ENCODE results near the gene CALM1. TPM values are rescaled to one million over a fixed set of nuclear protein-coding genes. Genes with fewer than 3 reads are reported as not detected.

The CALM1 gene
- total and polyA plus RNA-seq, 7 donors: 404 to 889 (median 722) TPM

DNA sequence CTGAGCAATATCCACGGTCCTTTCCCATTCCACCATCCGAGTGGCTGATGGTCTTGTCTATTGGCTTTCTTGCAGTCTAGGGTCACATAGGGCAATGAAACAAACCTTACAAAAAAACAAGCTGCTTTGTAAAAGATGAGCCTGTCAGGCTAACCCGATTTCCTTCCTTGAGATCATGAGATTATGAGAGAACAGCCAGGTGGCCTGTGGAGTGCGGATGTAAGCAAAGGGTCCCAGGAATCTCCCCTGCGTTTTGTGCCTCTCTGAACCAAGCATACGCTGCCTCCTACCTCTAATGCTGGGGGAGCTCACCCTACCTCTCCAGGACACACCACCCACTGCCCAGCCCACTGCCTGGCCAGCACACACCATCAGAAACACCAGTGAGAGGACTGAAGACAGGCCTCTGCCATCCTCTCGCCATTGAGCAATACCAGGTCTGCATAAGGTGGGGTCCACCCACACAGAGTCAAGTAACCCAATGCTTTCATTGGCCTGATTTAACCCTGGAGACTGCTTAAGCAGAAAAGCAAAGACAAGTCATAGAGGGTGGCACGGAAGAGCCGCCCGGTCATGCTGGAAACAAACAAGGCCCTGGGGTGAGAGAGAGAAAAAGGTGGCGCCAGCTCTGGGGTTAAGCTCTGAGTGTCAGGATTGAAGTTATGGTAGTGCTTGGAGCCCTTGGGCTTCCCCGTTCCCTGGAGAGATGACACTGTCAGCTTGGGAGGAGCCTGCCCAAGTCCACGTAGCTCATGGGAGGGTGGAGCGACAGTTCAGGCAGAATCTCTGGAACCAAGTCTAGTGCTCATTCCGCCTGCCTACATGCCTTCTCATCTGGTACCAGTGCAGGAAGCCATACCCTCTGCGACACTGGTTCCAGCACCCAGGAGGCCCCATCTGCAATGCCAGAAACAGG, 46.6 kb downstream of the CALM1 start:
- Histone ChIP-seq H3K27me3 (no peaks in the 10 kb centered on the region), H3K4me1 (no peaks in the 10 kb centered on the region), H3K4me3 (no peak overlapping the region), H3K27ac (no peak overlapping the region), H3K36me3 (no peaks in the 10 kb centered on the region), H3K9me3 (peaks cover 0 to 6% (median 0%) of the 10 kb centered on the region in 4 donors)
- TF ChIP-seq POLR2A (IDR thresholded peaks at IDR 0.05) (no peak), POLR2AphosphoS5 (IDR thresholded peaks at IDR 0.05) (no peak), EP300 (IDR thresholded peaks at IDR 0.05) (no peak)
- TF ChIP-seq, protein P1, sequence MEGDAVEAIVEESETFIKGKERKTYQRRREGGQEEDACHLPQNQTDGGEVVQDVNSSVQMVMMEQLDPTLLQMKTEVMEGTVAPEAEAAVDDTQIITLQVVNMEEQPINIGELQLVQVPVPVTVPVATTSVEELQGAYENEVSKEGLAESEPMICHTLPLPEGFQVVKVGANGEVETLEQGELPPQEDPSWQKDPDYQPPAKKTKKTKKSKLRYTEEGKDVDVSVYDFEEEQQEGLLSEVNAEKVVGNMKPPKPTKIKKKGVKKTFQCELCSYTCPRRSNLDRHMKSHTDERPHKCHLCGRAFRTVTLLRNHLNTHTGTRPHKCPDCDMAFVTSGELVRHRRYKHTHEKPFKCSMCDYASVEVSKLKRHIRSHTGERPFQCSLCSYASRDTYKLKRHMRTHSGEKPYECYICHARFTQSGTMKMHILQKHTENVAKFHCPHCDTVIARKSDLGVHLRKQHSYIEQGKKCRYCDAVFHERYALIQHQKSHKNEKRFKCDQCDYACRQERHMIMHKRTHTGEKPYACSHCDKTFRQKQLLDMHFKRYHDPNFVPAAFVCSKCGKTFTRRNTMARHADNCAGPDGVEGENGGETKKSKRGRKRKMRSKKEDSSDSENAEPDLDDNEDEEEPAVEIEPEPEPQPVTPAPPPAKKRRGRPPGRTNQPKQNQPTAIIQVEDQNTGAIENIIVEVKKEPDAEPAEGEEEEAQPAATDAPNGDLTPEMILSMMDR (IDR thresholded peaks at IDR 0.05): no peak
- WGBS, 2 donors: 72 to 88% methylated on average over 16 of the region's 16 CpGs
- no peak for DNase-seq
- intact Hi-C loops (cut with DNase I): no loop called here

DNA sequence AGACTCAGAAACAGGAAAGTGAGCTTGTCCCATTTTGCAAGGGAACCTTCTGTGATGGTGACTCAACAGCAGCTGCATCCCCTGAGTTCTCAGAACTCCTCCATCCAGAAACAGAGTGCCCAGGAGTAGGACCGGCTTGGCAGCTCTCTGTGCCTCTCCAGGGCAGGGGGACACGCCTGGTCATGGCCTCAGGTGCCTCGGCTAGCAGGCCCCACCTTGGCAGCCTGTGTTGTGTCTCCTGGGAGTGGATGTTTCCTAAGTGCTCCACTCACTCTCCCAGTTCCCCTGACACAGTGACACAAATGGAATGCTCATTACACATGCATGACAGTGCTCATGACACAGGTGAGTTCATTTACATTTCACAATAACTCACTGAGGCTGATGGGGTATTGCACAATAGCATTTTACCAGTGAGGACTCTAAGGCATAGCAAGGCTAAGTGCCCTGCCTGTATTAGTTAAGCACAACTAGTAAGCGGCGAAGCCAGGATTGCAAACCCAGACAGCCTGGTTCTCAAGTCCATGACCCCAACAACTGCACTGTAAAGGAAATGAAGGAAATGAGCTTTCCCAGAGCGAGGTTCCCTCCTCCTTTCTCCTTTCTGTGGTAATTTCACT, 47.4 kb downstream of the CALM1 start:
- Histone ChIP-seq H3K27me3 (no peaks in the 10 kb centered on the region), H3K4me3 (no peak overlapping the region), H3K27ac (no peak overlapping the region), H3K4me1 (no peaks in the 10 kb centered on the region), H3K36me3 (no peaks in the 10 kb centered on the region), H3K9me3 (peaks cover 0 to 6% (median 0%) of the 10 kb centered on the region in 4 donors)
- intact Hi-C loops (cut with DNase I): no loop called here
- TF ChIP-seq EP300 (IDR thresholded peaks at IDR 0.05) (no peak), POLR2AphosphoS5 (IDR thresholded peaks at IDR 0.05) (no peak), POLR2A (IDR thresholded peaks at IDR 0.05) (no peak)
- TF ChIP-seq, protein P1 (IDR thresholded peaks at IDR 0.05): no peak
- WGBS, 2 donors: 66 to 69% methylated on average over 6 of the region's 6 CpGs
- DNase-seq: no peak

DNA sequence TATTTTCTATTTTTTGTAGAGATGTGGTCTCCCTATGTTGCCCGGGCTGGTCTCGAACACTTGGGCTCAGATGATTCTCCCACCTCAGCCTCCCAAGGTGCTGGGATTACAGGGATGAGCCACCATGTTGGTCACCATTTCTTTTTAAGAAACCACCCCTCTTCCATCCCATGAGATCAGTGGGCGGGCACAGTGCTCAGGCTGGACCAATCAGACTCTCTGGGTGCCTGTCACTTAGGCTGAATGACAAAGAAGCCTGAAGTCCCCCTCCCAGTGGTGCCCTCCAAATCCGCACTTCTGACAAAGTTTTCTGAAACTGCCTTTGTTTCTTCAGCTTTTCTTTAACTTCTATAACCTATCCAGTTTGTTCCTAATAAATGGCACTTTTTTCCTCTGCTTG, 48.2 kb downstream of the CALM1 start:
- H3K36me3 ChIP-seq: no peaks in the 10 kb centered on the region
- H3K9me3 ChIP-seq: peaks cover 0 to 6% (median 0%) of the 10 kb centered on the region in 4 donors
- no peaks in the 10 kb centered on the region for H3K4me1 ChIP-seq
- TF ChIP-seq POLR2A (IDR thresholded peaks at IDR 0.05) (no peak), EP300 (IDR thresholded peaks at IDR 0.05) (no peak), POLR2AphosphoS5 (IDR thresholded peaks at IDR 0.05) (no peak)
- TF ChIP-seq, protein P1 (IDR thresholded peaks at IDR 0.05): no peak
- no peak overlapping the region for H3K27ac ChIP-seq
- WGBS, 2 donors: 93 to 97% methylated on average over 4 of the region's 4 CpGs
- H3K4me3 ChIP-seq: no peak overlapping the region
- no peaks in the 10 kb centered on the region for H3K27me3 ChIP-seq
- intact Hi-C loops (cut with DNase I): no loop called here
- no peak for DNase-seq

DNA sequence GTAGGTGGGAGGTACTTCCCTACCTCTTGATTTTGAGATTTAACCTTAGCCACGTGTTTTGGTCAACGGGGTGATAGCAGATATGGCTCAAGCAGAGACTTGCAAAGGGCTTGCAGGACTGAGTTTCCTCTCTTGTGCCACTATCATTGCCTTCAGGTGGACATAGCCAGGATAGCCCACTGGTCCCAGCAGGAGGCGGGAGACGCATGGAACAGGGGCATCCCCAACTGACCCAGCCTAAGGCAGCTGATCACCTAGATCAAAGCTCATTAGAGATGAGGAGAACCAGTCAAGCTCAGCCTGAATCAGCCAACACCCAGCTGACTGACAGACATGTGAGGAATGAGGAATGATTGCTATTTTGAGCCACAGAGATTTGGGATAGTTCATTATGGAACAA, 49.6 kb downstream of the CALM1 start:
- Histone ChIP-seq H3K36me3 (no peaks in the 10 kb centered on the region), H3K27ac (no peak overlapping the region), H3K4me1 (no peaks in the 10 kb centered on the region), H3K4me3 (no peak overlapping the region), H3K9me3 (peaks cover 0 to 6% (median 0%) of the 10 kb centered on the region in 4 donors), H3K27me3 (no peaks in the 10 kb centered on the region)
- intact Hi-C loops (cut with DNase I): no loop called here
- no peak for TF ChIP-seq POLR2A (IDR thresholded peaks at IDR 0.05)
- TF ChIP-seq, protein P1 (IDR thresholded peaks at IDR 0.05): no peak
- no peak for TF ChIP-seq EP300 (IDR thresholded peaks at IDR 0.05)
- no peak for TF ChIP-seq POLR2AphosphoS5 (IDR thresholded peaks at IDR 0.05)
- DNase-seq: no peak
- WGBS, 2 donors: 88 to 94% methylated on average over 4 of the region's 4 CpGs
